AG04450 (cell line): ENCODE data around the gene FAM222A. TPM values are rescaled to one million over a fixed set of nuclear protein-coding genes. Genes with fewer than 3 reads are reported as not detected.

Experiments
- CTCF ChIA-PET: fragments of 300-600, 350-600 bp; formaldehyde crosslinking; extraction: SDS; loops from one replicate; lab custom pipeline; 2022; ENCODE audit warnings: antibody characterized with exemption, inconsistent platforms; lab: Charles Lee
- POLR2A ChIA-PET: fragments of 350-600 bp; formaldehyde crosslinking; extraction: SDS; loops from one replicate; lab custom pipeline; 2021; ENCODE audit warnings: antibody characterized with exemption, inconsistent platforms; lab: Yijun Ruan, JAX
- DNase-seq: peaks from one replicate; pipeline ENCODE4 v3.0.0-alpha.2; 2011; ENCODE audit warnings: low read depth, low spot score
- H3K27ac ChIP-seq: one replicate; pipeline ENCODE4 v1.5.1; 2012; ENCODE audit warnings: low read depth, low read length, control low read depth
- H3K27me3 ChIP-seq: one replicate; pipeline ENCODE4 v1.6.0; 2012; ENCODE audit warnings: low read length; ENCODE audit not compliant: control insufficient read depth, insufficient read depth
- H3K4me3 ChIP-seq: 2 replicates; pipeline ENCODE4 v1.5.1; 2011; ENCODE audit warnings: mild to moderate bottlenecking, low read depth, low read length, control low read depth
- H3K9me3 ChIP-seq: 2 replicates; pipeline ENCODE4 v1.5.1; 2012; ENCODE audit warnings: low read length; ENCODE audit not compliant: control insufficient read depth, insufficient read depth
- polyA plus RNA-seq: library from polyadenylated mRNA; depleted of rRNA; stranded (reverse); fragments of >200 nt; gene quantifications from 2 replicates; pipeline ENCODE4 v1.2.3, GENCODE V29; 2011
- TF ChIP-seq, protein P1 (sequence below): IDR thresholded peaks from 2 replicates; pipeline ENCODE4 v1.5.1; 2011; ENCODE audit warnings: low read depth, low read length, control low read depth, inconsistent platforms

FAM222A gene
- polyA plus RNA-seq, 1 experiment: 0.15 TPM

DNA sequence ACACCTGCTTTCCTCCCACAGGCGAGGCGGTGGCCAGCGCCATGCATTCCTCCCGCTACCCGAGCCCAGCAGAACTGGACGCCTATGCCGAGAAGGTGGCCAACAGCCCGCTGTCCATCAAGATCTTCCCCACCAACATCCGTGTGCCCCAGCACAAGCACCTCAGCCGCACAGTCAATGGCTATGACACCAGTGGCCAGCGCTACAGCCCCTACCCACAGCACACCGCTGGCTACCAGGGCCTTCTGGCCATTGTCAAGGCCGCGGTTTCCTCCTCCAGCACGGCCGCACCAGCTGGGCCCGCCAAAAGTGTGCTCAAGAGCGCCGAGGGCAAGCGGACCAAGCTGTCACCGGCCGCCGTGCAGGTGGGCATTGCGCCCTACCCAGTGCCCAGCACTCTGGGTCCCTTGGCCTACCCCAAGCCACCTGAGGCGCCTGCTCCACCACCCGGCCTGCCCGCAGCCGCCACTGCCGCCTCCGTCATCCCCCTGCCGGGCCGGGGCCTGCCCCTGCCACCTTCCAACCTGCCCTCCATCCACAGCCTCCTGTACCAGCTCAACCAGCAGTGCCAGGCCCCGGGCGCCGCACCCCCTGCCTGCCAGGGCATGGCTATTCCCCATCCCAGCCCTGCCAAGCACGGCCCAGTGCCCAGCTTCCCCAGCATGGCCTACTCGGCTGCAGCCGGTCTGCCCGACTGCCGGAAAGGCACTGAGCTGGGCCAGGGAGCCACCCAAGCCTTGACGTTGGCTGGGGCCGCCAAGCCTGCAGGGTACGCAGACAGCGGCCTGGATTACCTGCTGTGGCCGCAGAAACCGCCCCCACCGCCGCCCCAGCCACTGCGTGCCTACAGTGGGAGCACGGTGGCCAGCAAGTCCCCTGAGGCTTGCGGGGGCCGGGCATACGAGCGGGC, 54.6 kb downstream of the FAM222A start:
- TF ChIP-seq, protein P1, sequence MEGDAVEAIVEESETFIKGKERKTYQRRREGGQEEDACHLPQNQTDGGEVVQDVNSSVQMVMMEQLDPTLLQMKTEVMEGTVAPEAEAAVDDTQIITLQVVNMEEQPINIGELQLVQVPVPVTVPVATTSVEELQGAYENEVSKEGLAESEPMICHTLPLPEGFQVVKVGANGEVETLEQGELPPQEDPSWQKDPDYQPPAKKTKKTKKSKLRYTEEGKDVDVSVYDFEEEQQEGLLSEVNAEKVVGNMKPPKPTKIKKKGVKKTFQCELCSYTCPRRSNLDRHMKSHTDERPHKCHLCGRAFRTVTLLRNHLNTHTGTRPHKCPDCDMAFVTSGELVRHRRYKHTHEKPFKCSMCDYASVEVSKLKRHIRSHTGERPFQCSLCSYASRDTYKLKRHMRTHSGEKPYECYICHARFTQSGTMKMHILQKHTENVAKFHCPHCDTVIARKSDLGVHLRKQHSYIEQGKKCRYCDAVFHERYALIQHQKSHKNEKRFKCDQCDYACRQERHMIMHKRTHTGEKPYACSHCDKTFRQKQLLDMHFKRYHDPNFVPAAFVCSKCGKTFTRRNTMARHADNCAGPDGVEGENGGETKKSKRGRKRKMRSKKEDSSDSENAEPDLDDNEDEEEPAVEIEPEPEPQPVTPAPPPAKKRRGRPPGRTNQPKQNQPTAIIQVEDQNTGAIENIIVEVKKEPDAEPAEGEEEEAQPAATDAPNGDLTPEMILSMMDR: no peak
- Histone ChIP-seq H3K27ac (no peak overlapping the region), H3K9me3 (peaks cover 5% of the 10 kb centered on the region; the same call in 1 of the 2 replicates), H3K27me3 (peaks cover 8% of the 10 kb centered on the region), H3K4me3 (no peak overlapping the region)
- ChIA-PET POLR2A (no interaction called here), CTCF (no interaction called here)
- DNase-seq: no peak

DNA sequence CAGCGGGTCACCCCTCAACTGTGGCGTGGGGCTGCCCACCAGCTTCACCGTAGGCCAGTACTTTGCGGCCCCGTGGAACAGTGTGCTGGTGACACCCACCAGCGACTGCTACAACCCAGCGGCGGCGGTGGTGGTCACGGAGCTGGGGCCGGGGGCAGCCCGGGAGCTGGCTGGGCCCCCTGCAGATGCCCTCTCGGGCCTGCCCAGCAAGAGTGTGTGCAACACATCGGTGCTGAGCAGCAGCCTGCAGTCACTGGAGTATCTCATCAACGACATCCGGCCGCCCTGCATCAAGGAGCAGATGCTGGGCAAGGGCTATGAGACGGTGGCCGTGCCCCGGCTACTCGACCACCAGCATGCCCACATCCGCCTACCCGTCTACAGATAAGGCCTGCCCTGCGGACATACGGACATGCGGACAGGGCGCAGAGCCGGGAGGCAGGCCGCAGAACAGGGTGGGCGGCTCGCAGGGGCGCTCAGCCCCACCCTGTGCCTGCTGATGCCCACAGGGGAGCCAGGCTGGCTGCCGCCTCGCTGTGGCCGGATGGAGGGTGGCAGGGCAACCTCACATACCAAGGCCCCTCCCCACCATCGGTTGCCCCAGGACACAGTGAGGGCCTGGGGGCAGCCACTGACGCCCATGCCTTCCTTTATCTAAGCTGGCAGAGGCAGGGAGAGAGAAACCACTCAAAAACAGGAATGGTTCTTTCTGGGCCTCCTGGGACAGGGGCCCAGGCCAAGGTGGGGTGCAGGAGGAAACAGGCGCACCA, 55.5 kb downstream of the FAM222A start:
- ChIA-PET CTCF (interaction anchor here (2.3 kb wide), 1 partner anchor 171 kb away, joined by 12 read pairs; no protein-coding TSS in a partner anchor), POLR2A (no interaction called here)
- DNase-seq: no peak
- Histone ChIP-seq H3K27ac (no peak overlapping the region), H3K27me3 (peaks cover 8% of the 10 kb centered on the region), H3K9me3 (no peaks in the 10 kb centered on the region), H3K4me3 (no peak overlapping the region)
- TF ChIP-seq, protein P1: no peak

DNA sequence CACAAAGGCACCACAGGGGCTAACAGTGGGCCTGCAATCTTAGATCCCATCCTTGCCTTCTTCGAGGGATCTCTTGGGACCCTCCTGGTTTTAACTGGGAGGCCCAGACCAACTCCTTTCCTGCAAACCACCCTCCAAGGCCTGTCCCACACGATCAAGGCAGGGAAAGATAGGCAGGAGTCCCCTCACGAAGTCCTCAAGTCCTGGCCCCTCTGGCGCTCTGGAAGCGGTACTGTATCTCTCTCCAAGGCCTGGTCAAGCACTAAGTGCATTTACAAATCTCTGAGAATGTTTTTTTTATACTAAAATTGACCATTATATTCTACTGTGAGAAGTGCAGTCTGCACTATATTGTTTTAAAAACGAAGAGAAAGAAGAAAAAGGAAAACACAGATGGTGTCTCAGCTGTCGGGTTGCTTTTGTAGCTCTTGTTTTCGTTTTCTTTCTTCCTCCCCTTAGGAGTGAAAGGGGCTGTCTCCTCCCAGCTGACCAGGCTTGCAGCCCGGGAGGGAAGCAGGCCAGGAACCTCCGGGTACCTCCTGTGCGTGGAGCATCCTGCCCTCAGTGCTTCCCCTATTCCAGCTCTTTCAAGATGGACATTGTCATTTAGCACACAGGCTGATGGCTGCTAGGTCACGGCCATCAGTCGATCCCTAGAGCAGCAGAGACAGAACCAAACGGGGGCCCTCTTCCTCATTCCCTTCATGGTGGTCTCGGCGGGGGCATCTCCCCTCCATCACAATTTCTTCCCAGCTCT, 56.7 kb downstream of the FAM222A start:
- DNase-seq: no peak
- H3K9me3 ChIP-seq: no peaks in the 10 kb centered on the region
- H3K27me3 ChIP-seq: peaks cover 4% of the 10 kb centered on the region
- POLR2A ChIA-PET: no interaction called here
- TF ChIP-seq, protein P1: no peak
- no peak overlapping the region for H3K4me3 ChIP-seq
- H3K27ac ChIP-seq: no peak overlapping the region
- CTCF ChIA-PET: interaction anchor here (0.8 to 2.3 kb wide), 3 partner anchors 173 to 252 kb away, joined by 3 to 12 read pairs (median 5); no protein-coding TSS in a partner anchor

DNA sequence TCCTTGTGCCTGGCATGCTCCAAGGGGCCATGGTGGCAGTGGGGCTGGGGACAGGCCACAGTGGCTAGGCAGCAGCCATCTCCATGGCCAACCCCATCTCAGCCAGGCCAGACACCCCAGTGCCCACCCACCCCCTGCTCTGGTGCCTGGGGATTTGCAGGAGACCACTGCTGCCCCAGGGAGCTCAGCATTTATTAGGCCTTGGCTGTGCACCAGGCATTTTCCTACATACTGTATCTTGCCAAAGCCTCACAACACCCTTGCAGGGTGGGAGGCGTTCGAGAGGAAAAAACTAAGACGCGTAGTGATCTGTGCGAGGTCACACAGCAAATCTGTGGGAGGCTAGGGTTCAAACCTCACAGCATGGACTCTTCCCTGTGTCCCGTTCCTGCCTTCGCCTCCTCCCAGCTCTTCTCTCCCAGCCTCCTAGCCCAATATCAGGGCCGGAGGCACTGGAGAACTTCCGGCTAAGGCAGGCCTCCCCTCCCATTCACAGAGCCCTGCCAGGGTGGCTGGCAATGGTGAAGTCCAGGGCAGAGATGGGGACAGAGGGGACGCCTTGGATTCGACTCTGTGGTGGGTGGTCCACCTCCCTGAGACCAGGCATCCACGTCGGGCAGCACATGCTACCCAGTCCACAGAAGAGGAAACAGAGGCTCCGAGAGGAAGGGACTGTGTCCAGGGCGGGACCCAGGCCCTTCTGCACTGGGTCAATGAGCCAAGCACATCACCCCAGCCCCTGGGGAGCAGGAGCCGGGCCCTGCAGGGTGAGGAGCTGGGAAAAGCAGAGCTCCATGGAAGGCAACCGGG, 57.4 kb downstream of the FAM222A start:
- Histone ChIP-seq H3K9me3 (no peaks in the 10 kb centered on the region), H3K27ac (no peak overlapping the region), H3K4me3 (no peak overlapping the region), H3K27me3 (peaks cover 5% of the 10 kb centered on the region)
- TF ChIP-seq, protein P1: no peak
- POLR2A ChIA-PET: no interaction called here
- CTCF ChIA-PET: interaction anchor here (0.8 to 2.3 kb wide), 3 partner anchors 173 to 253 kb away, joined by 3 to 12 read pairs (median 5); no protein-coding TSS in a partner anchor
- no peak for DNase-seq
